ENCODE data around the gene MYRF. TPM values are rescaled to one million over a fixed set of nuclear protein-coding genes. Genes with fewer than 3 reads are reported as not detected.

MYRF gene
- total and polyA plus RNA-seq, 2 donors from 2014 or later: 6.0 to 36.3 TPM

DNA sequence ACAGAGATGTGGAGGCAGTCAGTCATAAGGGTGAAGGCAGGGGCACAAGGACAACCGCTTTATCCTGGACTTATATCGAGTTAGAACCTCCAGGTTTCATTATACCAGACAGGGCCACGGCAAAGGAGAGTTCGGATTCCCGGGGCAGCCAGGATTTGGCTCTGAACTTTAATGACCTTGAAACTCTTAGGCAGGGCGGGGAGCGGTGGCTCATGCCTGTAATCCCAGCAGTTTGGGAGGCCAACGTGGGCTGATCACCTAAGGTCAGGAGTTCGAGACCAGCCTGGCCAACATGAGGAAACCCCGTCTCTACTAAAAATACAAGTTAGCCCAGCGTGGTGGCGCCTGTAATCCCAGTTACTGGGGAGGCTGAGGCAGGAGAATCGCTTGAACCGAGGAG, 1.1 kb upstream of the MYRF start:
- intact Hi-C loops (cut with DNase I): no loop called here
- peaks cover 0 to 19% (median 3%) of the 10 kb centered on the region in 3 donors for H3K4me1 ChIP-seq (ENCODE audit: control insufficient read depth in 2 of 3, insufficient read depth in 2 of 3, low read depth in 1 of 3, low read length in 3 of 3)
- DNase-seq: no peak

DNA sequence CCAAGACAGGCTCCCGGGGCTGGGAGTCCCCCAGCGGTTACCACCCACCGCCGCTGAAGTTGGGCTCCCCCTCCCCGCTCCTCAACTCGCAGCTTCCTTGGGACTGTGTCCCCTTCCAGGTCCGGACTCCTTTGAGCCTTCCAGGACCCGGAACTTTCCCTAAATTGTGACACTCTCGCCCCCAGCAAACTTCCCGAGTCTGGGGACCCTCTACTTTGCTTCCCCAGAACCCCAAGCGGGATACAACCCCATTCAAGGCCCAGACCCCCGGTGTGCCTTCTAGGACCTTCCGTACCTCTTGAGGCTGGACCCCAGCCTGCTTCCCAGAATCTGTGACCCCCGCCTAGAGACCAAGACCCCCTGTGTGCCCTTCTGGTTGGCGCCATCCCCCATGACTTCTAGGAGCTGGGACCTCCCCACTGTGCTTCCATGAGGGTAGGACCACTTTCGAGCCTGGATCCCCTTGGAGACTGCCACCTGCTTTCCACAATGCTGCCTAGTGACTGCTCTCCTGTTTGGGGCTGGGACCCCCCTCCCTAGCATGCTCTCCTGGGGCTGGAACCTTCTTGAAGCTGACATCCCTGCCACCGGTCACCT, 587 bp downstream of the MYRF start:
- FAIRE-seq (no peak), DNase-seq (peak in 1 of 5 donors; percentile 65)
- H3K4me1 ChIP-seq (ENCODE audit: control insufficient read depth in 2 of 3, insufficient read depth in 2 of 3, low read depth in 1 of 3, low read length in 3 of 3): peaks cover 0 to 25% (median 3%) of the 10 kb centered on the region in 3 donors
- no peaks in the 10 kb centered on the region for H3K36me3 ChIP-seq (ENCODE audit: control insufficient read depth in 2 of 3, insufficient read depth in 3 of 3, low read length in 3 of 3)
- no peak overlapping the region for H3K27ac ChIP-seq (ENCODE audit: low read depth in 2 of 2, low read length in 2 of 2)
- H3K4me3 ChIP-seq (ENCODE audit: low read length in 3 of 3): peak overlapping the region; percentile 4 to 57 (median 48)
- intact Hi-C loops (cut with DNase I): no loop called here
- H3K9ac ChIP-seq (ENCODE audit: low read length in 3 of 3): peak overlapping the region in 2 of 3 donors; percentile 55 to 58
- no peaks in the 10 kb centered on the region for H3K9me3 ChIP-seq (ENCODE audit: control insufficient read depth in 2 of 3, insufficient read depth in 1 of 3, low read length in 3 of 3)
- H3K27me3 ChIP-seq (ENCODE audit: control insufficient read depth, insufficient read depth, low read length): no peaks in the 10 kb centered on the region
- TF ChIP-seq, protein P1, sequence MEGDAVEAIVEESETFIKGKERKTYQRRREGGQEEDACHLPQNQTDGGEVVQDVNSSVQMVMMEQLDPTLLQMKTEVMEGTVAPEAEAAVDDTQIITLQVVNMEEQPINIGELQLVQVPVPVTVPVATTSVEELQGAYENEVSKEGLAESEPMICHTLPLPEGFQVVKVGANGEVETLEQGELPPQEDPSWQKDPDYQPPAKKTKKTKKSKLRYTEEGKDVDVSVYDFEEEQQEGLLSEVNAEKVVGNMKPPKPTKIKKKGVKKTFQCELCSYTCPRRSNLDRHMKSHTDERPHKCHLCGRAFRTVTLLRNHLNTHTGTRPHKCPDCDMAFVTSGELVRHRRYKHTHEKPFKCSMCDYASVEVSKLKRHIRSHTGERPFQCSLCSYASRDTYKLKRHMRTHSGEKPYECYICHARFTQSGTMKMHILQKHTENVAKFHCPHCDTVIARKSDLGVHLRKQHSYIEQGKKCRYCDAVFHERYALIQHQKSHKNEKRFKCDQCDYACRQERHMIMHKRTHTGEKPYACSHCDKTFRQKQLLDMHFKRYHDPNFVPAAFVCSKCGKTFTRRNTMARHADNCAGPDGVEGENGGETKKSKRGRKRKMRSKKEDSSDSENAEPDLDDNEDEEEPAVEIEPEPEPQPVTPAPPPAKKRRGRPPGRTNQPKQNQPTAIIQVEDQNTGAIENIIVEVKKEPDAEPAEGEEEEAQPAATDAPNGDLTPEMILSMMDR (IDR thresholded peaks at IDR 0.05; ENCODE audit: borderline replicate concordance, extremely low read depth, insufficient read depth): no peak

More for the DNA sequence above, 1.1 kb upstream of the MYRF start:
- no peak overlapping the region for H3K9ac ChIP-seq (ENCODE audit: low read length in 3 of 3)
- no peaks in the 10 kb centered on the region for H3K9me3 ChIP-seq (ENCODE audit: control insufficient read depth in 2 of 3, insufficient read depth in 1 of 3, low read length in 3 of 3)
- TF ChIP-seq, protein P1 (IDR thresholded peaks at IDR 0.05; ENCODE audit: borderline replicate concordance, extremely low read depth, insufficient read depth): no peak
- no peak for FAIRE-seq
- H3K27ac ChIP-seq (ENCODE audit: low read depth in 2 of 2, low read length in 2 of 2): no peak overlapping the region
- H3K27me3 ChIP-seq (ENCODE audit: control insufficient read depth, insufficient read depth, low read length): no peaks in the 10 kb centered on the region
- H3K36me3 ChIP-seq (ENCODE audit: control insufficient read depth in 2 of 3, insufficient read depth in 3 of 3, low read length in 3 of 3): no peaks in the 10 kb centered on the region
- no peak overlapping the region for H3K4me3 ChIP-seq (ENCODE audit: low read length in 3 of 3)

- Histone ChIP-seq H3K27me3 (ENCODE audit: control insufficient read depth, insufficient read depth, low read length) (no peaks in the 10 kb centered on the region), H3K9ac (ENCODE audit: low read length in 3 of 3) (no peak overlapping the region), H3K9me3 (ENCODE audit: control insufficient read depth in 2 of 3, insufficient read depth in 1 of 3, low read length in 3 of 3) (no peaks in the 10 kb centered on the region), H3K4me1 (ENCODE audit: control insufficient read depth in 2 of 3, insufficient read depth in 2 of 3, low read depth in 1 of 3, low read length in 3 of 3) (peaks cover 0 to 23% (median 3%) of the 10 kb centered on the region in 3 donors), H3K27ac (ENCODE audit: low read depth in 2 of 2, low read length in 2 of 2) (no peak overlapping the region), H3K4me3 (ENCODE audit: low read length in 3 of 3) (no peak overlapping the region), H3K36me3 (ENCODE audit: control insufficient read depth in 2 of 3, insufficient read depth in 3 of 3, low read length in 3 of 3) (no peaks in the 10 kb centered on the region)
- FAIRE-seq (no peak), DNase-seq (peak in 1 of 5 donors; percentile 63)
- TF ChIP-seq, protein P1 (IDR thresholded peaks at IDR 0.05; ENCODE audit: borderline replicate concordance, extremely low read depth, insufficient read depth): no peak
- intact Hi-C loops (cut with DNase I): no loop called here
These were observed 1.2 kb downstream of the MYRF start for GRCh38 chr11:61753672-61754071.
